Neural progenitor cell (in vitro differentiated cells): Measurements from ENCODE around the gene ACOT12. TPM values are rescaled to one million over a fixed set of nuclear protein-coding genes. Genes with fewer than 3 reads are reported as not detected.

Source experiments
- DNase-seq: peaks from one replicate; pipeline ENCODE4 v3.0.0-alpha.2; 2016; ENCODE audit warnings: low spot score
- H2AFZ ChIP-seq: fragments of 200-600 bp; sonication (generic); replicated peaks from 2 replicates; pipeline ENCODE4 v1.6.1; 2016; ENCODE audit warnings: antibody characterized with exemption
- H3F3A ChIP-seq: fragments of 200-600 bp; sonication (generic); 2 replicates; pipeline ENCODE4 v1.6.1; 2016; ENCODE audit warnings: antibody characterized with exemption, low read depth
- H3K27ac ChIP-seq: fragments of 200-600 bp; sonication (generic); 2 replicates; pipeline ENCODE4 v1.5.1; 2016; ENCODE audit warnings: mild to moderate bottlenecking
- H3K27me3 ChIP-seq: fragments of 200-600 bp; sonication (generic); 2 replicates; pipeline ENCODE4 v1.6.1; 2016; ENCODE audit warnings: mild to moderate bottlenecking, moderate library complexity
- H3K36me3 ChIP-seq: fragments of 200-600 bp; sonication (generic); 2 replicates; pipeline ENCODE4 v1.5.1; 2016
- H3K4me1 ChIP-seq: fragments of 200-600 bp; sonication (generic); 2 replicates; pipeline ENCODE4 v1.6.1; 2016; ENCODE audit warnings: mixed run types
- H3K4me2 ChIP-seq: fragments of 200-600 bp; sonication (generic); 2 replicates; pipeline ENCODE4 v1.6.1; 2016
- H3K4me3 ChIP-seq: fragments of 200-600 bp; sonication (generic); 2 replicates; pipeline ENCODE4 v1.5.1; 2016
- H3K79me2 ChIP-seq: fragments of 200-600 bp; sonication (generic); 2 replicates; pipeline ENCODE4 v1.6.1; 2016; ENCODE audit warnings: low read depth
- H3K9ac ChIP-seq: fragments of 200-600 bp; sonication (generic); 2 replicates; pipeline ENCODE4 v1.6.1; 2016
- H3K9me3 ChIP-seq: fragments of 200-600 bp; sonication (generic); 2 replicates; pipeline ENCODE4 v1.5.1; 2016; ENCODE audit warnings: low read depth
- H4K20me1 ChIP-seq: fragments of 200-600 bp; sonication (generic); 2 replicates; pipeline ENCODE4 v1.6.1; 2016; ENCODE audit warnings: low read depth
- H3K27ac Mint-ChIP-seq: 3 replicates; pipeline ENCODE4 v1.8.0; 2021; ENCODE audit warnings: mixed read lengths
- H3K27me3 Mint-ChIP-seq: 2 replicates; pipeline ENCODE4 v1.8.0; 2022; ENCODE audit warnings: low read depth, mild to moderate bottlenecking, inconsistent platforms, moderate library complexity, mixed read lengths; ENCODE audit not compliant: insufficient read depth
- H3K36me3 Mint-ChIP-seq: 3 replicates; pipeline ENCODE4 v1.8.0; 2021; ENCODE audit warnings: mixed read lengths
- H3K4me1 Mint-ChIP-seq: 3 replicates; pipeline ENCODE4 v1.8.0; 2021; ENCODE audit warnings: mixed read lengths
- H3K4me3 Mint-ChIP-seq: 3 replicates; pipeline ENCODE4 v1.8.0; 2021; ENCODE audit warnings: mild to moderate bottlenecking, moderate library complexity, mixed read lengths
- H3K9me3 Mint-ChIP-seq: 3 replicates; pipeline ENCODE4 v1.8.0; 2020; ENCODE audit warnings: mixed read lengths
- CTCF ChIP-seq: fragments of 200-600 bp; sonication (generic); IDR thresholded peaks from 2 replicates; pipeline ENCODE4 v1.5.1; 2017; ENCODE audit warnings: antibody characterized with exemption, mild to moderate bottlenecking
- EZH2 ChIP-seq: fragments of 200-600 bp; sonication (generic); IDR thresholded peaks from 2 replicates; pipeline ENCODE4 v1.6.1; 2017; ENCODE audit warnings: antibody characterized with exemption, mild to moderate bottlenecking, moderate library complexity
- EZH2phosphoT487 ChIP-seq: fragments of 200-600 bp; sonication (generic); IDR thresholded peaks from 2 replicates; pipeline ENCODE4 v1.6.1; 2017; ENCODE audit warnings: antibody characterized with exemption
- total RNA-seq: library from RNA; depleted of rRNA; stranded (reverse); fragments of >200 nt; gene quantifications from 2 replicates; pipeline ENCODE4 v1.2.3, GENCODE V29; 2015; ENCODE audit warnings: low replicate concordance

The ACOT12 gene
- total RNA-seq, 1 donor from 2014 or later = not detected

GRCh38 chr5:81383867-81384266 is 10.1 kb downstream of the ACOT12 start:
- H3K36me3 ChIP-seq = no peaks in the 10 kb centered on the region
- H3K4me2 ChIP-seq = no peak overlapping the region
- no peaks in the 10 kb centered on the region for H3K36me3 Mint-ChIP-seq
- no peaks in the 10 kb centered on the region for H4K20me1 ChIP-seq
- no peaks in the 10 kb centered on the region for H3K79me2 ChIP-seq
- H3K27me3 ChIP-seq = no peaks in the 10 kb centered on the region
- no peaks in the 10 kb centered on the region for H3K9me3 ChIP-seq
- peaks cover 2% of the 10 kb centered on the region for H3K9me3 Mint-ChIP-seq
- DNase-seq = no peak
- no peak overlapping the region for H2AFZ ChIP-seq
- no peak overlapping the region for H3K4me3 Mint-ChIP-seq
- no peak overlapping the region for H3K27ac ChIP-seq
- no peaks in the 10 kb centered on the region for H3K4me1 Mint-ChIP-seq
- H3K27ac Mint-ChIP-seq = no peak overlapping the region
- H3K4me3 ChIP-seq = no peak overlapping the region
- TF ChIP-seq EZH2phosphoT487 = no peak
- TF ChIP-seq EZH2 = no peak
- TF ChIP-seq CTCF = no peak
- H3K27me3 Mint-ChIP-seq = no peaks in the 10 kb centered on the region
- H3F3A ChIP-seq = no peaks in the 10 kb centered on the region
- H3K9ac ChIP-seq = no peak overlapping the region
- no peaks in the 10 kb centered on the region for H3K4me1 ChIP-seq

GRCh38 chr5:81371354-81371876 is 22.5 kb downstream of the ACOT12 start:
- H3K4me3 Mint-ChIP-seq = no peak overlapping the region
- peaks cover 3% of the 10 kb centered on the region for H3K27me3 Mint-ChIP-seq

GRCh38 chr5:81370912-81371311 is 23.0 kb downstream of the ACOT12 start:
- Histone ChIP-seq H3K9me3 (no peaks in the 10 kb centered on the region), H2AFZ (no peak overlapping the region), H4K20me1 (no peaks in the 10 kb centered on the region), H3K4me1 (peaks cover 15% of the 10 kb centered on the region), H3K9ac (no peak overlapping the region), H3K4me3 (no peak overlapping the region), H3K79me2 (no peaks in the 10 kb centered on the region), H3K36me3 (no peaks in the 10 kb centered on the region), H3K27me3 (no peaks in the 10 kb centered on the region), H3F3A (no peaks in the 10 kb centered on the region), H3K4me2 (no peak overlapping the region), H3K27ac (no peak overlapping the region)
- Mint-ChIP-seq H3K9me3 (no peaks in the 10 kb centered on the region), H3K36me3 (no peaks in the 10 kb centered on the region), H3K4me1 (peaks cover 6% of the 10 kb centered on the region), H3K4me3 (no peak overlapping the region), H3K27ac (no peak overlapping the region), H3K27me3 (peaks cover 3% of the 10 kb centered on the region)
- no peak for TF ChIP-seq EZH2phosphoT487
- no peak for TF ChIP-seq EZH2
- no peak for TF ChIP-seq CTCF
- DNase-seq = no peak

More at GRCh38 chr5:81371354-81371876, 22.5 kb downstream of the ACOT12 start:
- no peaks in the 10 kb centered on the region for H3K79me2 ChIP-seq
- no peak overlapping the region for H3K4me3 ChIP-seq
- no peak for DNase-seq
- no peak for TF ChIP-seq CTCF
- no peak for TF ChIP-seq EZH2
- no peak for TF ChIP-seq EZH2phosphoT487
- no peaks in the 10 kb centered on the region for H3K36me3 ChIP-seq
- no peaks in the 10 kb centered on the region for H4K20me1 ChIP-seq
- no peaks in the 10 kb centered on the region for H3F3A ChIP-seq
- H3K36me3 Mint-ChIP-seq = no peaks in the 10 kb centered on the region
- no peaks in the 10 kb centered on the region for H3K9me3 ChIP-seq
- no peak overlapping the region for H3K4me2 ChIP-seq
- no peak overlapping the region for H3K9ac ChIP-seq
- H3K9me3 Mint-ChIP-seq = no peaks in the 10 kb centered on the region
- no peak overlapping the region for H3K27ac ChIP-seq
- peaks cover 4% of the 10 kb centered on the region for H3K4me1 Mint-ChIP-seq
- H3K27ac Mint-ChIP-seq = no peak overlapping the region
- peaks cover 15% of the 10 kb centered on the region for H3K4me1 ChIP-seq
- no peak overlapping the region for H2AFZ ChIP-seq
- H3K27me3 ChIP-seq = no peaks in the 10 kb centered on the region
